Measurements from ENCODE around the gene NOC4L. TPM values are rescaled to one million over a fixed set of nuclear protein-coding genes. Genes with fewer than 3 reads are reported as not detected.

Gene NOC4L
- total and polyA plus RNA-seq, 2 experiments from 2014 or later: 42.4 to 54.7 TPM

DNA sequence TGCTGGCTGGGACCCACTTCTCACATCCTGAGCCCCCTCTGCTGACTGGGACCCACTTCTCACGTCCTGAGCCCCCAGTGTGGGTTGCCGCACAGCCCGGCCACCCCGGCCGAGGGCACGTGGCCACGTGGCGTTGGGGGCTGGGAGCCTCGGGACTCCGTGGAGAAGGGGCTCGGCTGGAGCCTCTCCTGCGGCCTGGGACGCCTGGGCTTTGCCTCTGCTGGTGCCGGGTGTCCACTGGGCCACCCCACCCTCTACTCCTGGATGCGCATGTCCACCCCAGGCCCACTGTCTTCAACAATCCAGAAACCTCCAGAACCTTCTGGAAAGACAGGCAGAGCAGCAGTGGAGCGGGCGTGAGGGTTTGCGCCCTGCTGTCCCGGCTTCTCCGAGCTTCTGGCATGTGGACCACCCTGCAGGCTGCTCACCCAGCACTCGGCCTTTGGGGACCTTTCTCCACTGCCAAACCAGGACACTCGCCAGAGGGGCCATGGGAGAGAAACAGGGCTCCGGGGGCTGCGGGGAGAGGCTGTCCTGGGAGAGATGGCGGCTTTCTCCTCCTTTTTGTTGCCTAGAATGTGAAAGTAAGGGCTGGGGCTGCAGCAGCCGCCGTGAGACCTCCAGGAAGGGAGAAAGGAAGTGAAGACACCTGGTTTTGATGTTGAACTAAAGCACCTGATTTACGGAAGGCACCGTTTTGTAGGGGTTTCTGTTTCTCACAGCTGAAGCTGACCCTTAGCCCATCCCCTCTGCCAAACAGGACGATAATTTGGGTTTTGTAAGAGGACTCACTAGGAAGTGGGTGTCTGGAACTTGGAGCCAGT lies 30.0 kb downstream of the NOC4L start (continued):
- TF ChIP-seq, protein P1, sequence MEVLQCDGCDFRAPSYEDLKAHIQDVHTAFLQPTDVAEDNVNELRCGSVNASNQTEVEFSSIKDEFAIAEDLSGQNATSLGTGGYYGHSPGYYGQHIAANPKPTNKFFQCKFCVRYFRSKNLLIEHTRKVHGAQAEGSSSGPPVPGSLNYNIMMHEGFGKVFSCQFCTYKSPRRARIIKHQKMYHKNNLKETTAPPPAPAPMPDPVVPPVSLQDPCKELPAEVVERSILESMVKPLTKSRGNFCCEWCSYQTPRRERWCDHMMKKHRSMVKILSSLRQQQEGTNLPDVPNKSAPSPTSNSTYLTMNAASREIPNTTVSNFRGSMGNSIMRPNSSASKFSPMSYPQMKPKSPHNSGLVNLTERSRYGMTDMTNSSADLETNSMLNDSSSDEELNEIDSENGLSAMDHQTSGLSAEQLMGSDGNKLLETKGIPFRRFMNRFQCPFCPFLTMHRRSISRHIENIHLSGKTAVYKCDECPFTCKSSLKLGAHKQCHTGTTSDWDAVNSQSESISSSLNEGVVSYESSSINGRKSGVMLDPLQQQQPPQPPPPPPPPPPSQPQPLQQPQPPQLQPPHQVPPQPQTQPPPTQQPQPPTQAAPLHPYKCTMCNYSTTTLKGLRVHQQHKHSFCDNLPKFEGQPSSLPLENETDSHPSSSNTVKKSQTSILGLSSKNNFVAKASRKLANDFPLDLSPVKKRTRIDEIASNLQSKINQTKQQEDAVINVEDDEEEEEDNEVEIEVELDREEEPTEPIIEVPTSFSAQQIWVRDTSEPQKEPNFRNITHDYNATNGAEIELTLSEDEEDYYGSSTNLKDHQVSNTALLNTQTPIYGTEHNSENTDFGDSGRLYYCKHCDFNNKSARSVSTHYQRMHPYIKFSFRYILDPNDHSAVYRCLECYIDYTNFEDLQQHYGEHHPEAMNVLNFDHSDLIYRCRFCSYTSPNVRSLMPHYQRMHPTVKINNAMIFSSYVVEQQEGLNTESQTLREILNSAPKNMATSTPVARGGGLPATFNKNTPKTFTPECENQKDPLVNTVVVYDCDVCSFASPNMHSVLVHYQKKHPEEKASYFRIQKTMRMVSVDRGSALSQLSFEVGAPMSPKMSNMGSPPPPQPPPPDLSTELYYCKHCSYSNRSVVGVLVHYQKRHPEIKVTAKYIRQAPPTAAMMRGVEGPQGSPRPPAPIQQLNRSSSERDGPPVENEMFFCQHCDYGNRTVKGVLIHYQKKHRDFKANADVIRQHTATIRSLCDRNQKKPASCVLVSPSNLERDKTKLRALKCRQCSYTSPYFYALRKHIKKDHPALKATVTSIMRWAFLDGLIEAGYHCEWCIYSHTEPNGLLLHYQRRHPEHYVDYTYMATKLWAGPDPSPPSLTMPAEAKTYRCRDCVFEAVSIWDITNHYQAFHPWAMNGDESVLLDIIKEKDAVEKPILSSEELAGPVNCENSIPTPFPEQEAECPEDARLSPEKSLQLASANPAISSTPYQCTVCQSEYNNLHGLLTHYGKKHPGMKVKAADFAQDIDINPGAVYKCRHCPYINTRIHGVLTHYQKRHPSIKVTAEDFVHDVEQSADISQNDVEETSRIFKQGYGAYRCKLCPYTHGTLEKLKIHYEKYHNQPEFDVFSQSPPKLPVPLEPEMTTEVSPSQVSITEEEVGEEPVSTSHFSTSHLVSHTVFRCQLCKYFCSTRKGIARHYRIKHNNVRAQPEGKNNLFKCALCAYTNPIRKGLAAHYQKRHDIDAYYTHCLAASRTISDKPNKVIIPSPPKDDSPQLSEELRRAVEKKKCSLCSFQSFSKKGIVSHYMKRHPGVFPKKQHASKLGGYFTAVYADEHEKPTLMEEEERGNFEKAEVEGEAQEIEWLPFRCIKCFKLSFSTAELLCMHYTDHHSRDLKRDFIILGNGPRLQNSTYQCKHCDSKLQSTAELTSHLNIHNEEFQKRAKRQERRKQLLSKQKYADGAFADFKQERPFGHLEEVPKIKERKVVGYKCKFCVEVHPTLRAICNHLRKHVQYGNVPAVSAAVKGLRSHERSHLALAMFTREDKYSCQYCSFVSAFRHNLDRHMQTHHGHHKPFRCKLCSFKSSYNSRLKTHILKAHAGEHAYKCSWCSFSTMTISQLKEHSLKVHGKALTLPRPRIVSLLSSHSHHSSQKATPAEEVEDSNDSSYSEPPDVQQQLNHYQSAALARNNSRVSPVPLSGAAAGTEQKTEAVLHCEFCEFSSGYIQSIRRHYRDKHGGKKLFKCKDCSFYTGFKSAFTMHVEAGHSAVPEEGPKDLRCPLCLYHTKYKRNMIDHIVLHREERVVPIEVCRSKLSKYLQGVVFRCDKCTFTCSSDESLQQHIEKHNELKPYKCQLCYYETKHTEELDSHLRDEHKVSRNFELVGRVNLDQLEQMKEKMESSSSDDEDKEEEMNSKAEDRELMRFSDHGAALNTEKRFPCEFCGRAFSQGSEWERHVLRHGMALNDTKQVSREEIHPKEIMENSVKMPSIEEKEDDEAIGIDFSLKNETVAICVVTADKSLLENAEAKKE (CRISPR knock-in tag; IDR thresholded peaks at IDR 0.05): no peak
- TF ChIP-seq EZH2phosphoT487 (IDR thresholded peaks at IDR 0.05; ENCODE audit: unreplicated experiment) (no peak), CREB1 (CRISPR knock-in tag; IDR thresholded peaks at IDR 0.05; ENCODE audit: low read depth) (no peak), NANOG (IDR thresholded peaks at IDR 0.05; ENCODE audit: borderline replicate concordance) (no peak), STAT1 (IDR thresholded peaks at IDR 0.05; ENCODE audit: unreplicated experiment) (no peak)

DNA sequence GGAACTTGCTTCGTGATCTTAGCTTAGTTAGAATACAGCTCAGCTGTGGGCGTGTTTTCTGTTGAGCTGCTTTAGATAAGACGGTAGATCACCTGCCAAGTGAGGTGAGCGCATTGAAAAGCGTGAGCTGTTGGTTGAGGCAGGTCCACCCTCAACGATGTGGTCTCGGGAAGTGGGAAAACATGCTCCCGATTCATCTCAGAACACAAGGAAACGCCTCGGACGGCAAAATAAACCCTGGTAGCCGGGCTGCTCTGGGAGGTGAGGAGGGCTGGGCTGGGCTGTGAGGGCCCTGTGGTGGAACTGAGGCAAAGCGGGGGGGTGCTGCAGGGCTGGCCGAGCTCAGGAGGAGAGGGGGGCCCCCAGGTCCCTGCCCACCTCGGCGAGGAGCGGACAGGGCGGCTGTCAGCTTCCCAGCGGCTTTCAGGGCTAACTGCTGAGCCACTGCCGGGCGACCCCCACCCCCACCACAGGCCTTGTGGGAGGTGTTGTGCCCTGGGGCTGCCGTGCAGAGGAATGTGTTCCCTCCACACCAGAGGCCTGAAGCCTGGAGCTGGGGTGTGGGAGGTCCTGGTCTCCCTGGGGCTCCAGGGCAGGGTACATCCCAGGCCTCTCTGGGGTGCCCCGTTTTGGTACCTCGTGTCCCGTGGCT lies 30.7 kb downstream of the NOC4L start:
- Histone ChIP-seq H3K4me2 (no peak overlapping the region), H3K9me2 (ENCODE audit: insufficient read depth) (no peaks in the 10 kb centered on the region), H3K27ac (ENCODE audit: low read depth) (no peak overlapping the region), H3K4me1 (ENCODE audit: insufficient read depth) (no peaks in the 10 kb centered on the region), H3K36me3 (ENCODE audit: insufficient read depth) (no peaks in the 10 kb centered on the region), H4K20me1 (replicated peaks; ENCODE audit: insufficient read depth) (no peaks in the 10 kb centered on the region; the same call in 1 of the 2 replicates), H3K79me2 (replicated peaks; ENCODE audit: insufficient read depth) (no peaks in the 10 kb centered on the region), H3K4me3 (no peak overlapping the region), H2AFZ (no peak overlapping the region), H3F3A (replicated peaks; ENCODE audit: low read depth) (no peaks in the 10 kb centered on the region), H3K27me3 (ENCODE audit: insufficient read depth) (no peaks in the 10 kb centered on the region)
- Mint-ChIP-seq H3K9me3 (no peaks in the 10 kb centered on the region), H3K27ac (no peak overlapping the region), H3K36me3 (ENCODE audit: low read depth) (no peaks in the 10 kb centered on the region), H3K4me3 (no peak overlapping the region), H3K4me1 (peaks cover 6% of the 10 kb centered on the region; the same call in 2 of the 3 replicates), H3K27me3 (ENCODE audit: insufficient read depth, low read depth, poor library complexity) (peaks cover 19% of the 10 kb centered on the region)
- no peak for DNase-seq (ENCODE audit: low spot score)
- peak; percentile 12; the same call in 2 of the 3 replicates for ATAC-seq
- no peak for TF ChIP-seq CREB1 (CRISPR knock-in tag; IDR thresholded peaks at IDR 0.05; ENCODE audit: low read depth)
- TF ChIP-seq, protein P2, sequence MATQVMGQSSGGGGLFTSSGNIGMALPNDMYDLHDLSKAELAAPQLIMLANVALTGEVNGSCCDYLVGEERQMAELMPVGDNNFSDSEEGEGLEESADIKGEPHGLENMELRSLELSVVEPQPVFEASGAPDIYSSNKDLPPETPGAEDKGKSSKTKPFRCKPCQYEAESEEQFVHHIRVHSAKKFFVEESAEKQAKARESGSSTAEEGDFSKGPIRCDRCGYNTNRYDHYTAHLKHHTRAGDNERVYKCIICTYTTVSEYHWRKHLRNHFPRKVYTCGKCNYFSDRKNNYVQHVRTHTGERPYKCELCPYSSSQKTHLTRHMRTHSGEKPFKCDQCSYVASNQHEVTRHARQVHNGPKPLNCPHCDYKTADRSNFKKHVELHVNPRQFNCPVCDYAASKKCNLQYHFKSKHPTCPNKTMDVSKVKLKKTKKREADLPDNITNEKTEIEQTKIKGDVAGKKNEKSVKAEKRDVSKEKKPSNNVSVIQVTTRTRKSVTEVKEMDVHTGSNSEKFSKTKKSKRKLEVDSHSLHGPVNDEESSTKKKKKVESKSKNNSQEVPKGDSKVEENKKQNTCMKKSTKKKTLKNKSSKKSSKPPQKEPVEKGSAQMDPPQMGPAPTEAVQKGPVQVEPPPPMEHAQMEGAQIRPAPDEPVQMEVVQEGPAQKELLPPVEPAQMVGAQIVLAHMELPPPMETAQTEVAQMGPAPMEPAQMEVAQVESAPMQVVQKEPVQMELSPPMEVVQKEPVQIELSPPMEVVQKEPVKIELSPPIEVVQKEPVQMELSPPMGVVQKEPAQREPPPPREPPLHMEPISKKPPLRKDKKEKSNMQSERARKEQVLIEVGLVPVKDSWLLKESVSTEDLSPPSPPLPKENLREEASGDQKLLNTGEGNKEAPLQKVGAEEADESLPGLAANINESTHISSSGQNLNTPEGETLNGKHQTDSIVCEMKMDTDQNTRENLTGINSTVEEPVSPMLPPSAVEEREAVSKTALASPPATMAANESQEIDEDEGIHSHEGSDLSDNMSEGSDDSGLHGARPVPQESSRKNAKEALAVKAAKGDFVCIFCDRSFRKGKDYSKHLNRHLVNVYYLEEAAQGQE (IDR thresholded peaks at IDR 0.05; ENCODE audit: unreplicated experiment): no peak
- TF ChIP-seq NANOG (IDR thresholded peaks at IDR 0.05; ENCODE audit: borderline replicate concordance): no peak
- no peak for TF ChIP-seq ZNF331 (CRISPR knock-in tag; IDR thresholded peaks at IDR 0.05; ENCODE audit: low read depth)
- TF ChIP-seq ZNF114 (CRISPR knock-in tag; IDR thresholded peaks at IDR 0.05): no peak
- no peak for TF ChIP-seq POLR2AphosphoS5 (IDR thresholded peaks at IDR 0.05; ENCODE audit: low read depth)
- TF ChIP-seq, protein P3, sequence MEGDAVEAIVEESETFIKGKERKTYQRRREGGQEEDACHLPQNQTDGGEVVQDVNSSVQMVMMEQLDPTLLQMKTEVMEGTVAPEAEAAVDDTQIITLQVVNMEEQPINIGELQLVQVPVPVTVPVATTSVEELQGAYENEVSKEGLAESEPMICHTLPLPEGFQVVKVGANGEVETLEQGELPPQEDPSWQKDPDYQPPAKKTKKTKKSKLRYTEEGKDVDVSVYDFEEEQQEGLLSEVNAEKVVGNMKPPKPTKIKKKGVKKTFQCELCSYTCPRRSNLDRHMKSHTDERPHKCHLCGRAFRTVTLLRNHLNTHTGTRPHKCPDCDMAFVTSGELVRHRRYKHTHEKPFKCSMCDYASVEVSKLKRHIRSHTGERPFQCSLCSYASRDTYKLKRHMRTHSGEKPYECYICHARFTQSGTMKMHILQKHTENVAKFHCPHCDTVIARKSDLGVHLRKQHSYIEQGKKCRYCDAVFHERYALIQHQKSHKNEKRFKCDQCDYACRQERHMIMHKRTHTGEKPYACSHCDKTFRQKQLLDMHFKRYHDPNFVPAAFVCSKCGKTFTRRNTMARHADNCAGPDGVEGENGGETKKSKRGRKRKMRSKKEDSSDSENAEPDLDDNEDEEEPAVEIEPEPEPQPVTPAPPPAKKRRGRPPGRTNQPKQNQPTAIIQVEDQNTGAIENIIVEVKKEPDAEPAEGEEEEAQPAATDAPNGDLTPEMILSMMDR (conservative IDR thresholded peaks at IDR 0.05; ENCODE audit: low read depth in 2 of 2): no peak

All from GM23338 (cell line).